Measurements from ENCODE around the gene ACER2.

ACER2 gene

GRCh38 chr9:19416143-19416542 lies 7.3 kb downstream of the ACER2 start:
- TF ChIP-seq CTCF (conservative IDR thresholded peaks at IDR 0.05; ENCODE audit: low read depth): no peak
- POLR2A ChIA-PET (ENCODE audit: low non-redundant PET): no interaction called here
- H3K27ac ChIP-seq: no peak overlapping the region
- CTCF ChIA-PET: no interaction called here
- no peak for DNase-seq (ENCODE audit: low spot score)

- CTCF ChIA-PET: interaction anchor here (0.7 kb wide), 1 partner anchor 44 kb away, joined by 3 read pairs; no protein-coding TSS in a partner anchor
- H3K27ac ChIP-seq: no peak overlapping the region
- no peak for DNase-seq (ENCODE audit: low spot score)
- POLR2A ChIA-PET (ENCODE audit: low non-redundant PET): no interaction called here
- no peak for TF ChIP-seq CTCF (conservative IDR thresholded peaks at IDR 0.05; ENCODE audit: low read depth)
These were observed 12.1 kb downstream of the ACER2 start for GRCh38 chr9:19420877-19421276.

- DNase-seq (ENCODE audit: low spot score): no peak
- TF ChIP-seq CTCF (conservative IDR thresholded peaks at IDR 0.05; ENCODE audit: low read depth): no peak
- H3K27ac ChIP-seq: no peak overlapping the region
- POLR2A ChIA-PET (ENCODE audit: low non-redundant PET): interaction anchor here (0.5 to 1.2 kb wide), 2 partner anchors 9 to 43 kb away, joined by 4 to 7 read pairs; partner anchors contain the start of gene RPS6
- CTCF ChIA-PET: interaction anchor here (0.7 kb wide), 1 partner anchor 75 kb away, joined by 3 read pairs; no protein-coding TSS in a partner anchor
These were observed 14.4 kb downstream of the ACER2 start for GRCh38 chr9:19423163-19423562.

GRCh38 chr9:19424176-19424779 lies 15.5 kb downstream of the ACER2 start:
- no peak for TF ChIP-seq CTCF (conservative IDR thresholded peaks at IDR 0.05; ENCODE audit: low read depth)
- ChIA-PET POLR2A (ENCODE audit: low non-redundant PET) (no interaction called here), CTCF (no interaction called here)
- DNase-seq (ENCODE audit: low spot score): no peak
- no peak overlapping the region for H3K27ac ChIP-seq

- CTCF ChIA-PET: no interaction called here
- POLR2A ChIA-PET (ENCODE audit: low non-redundant PET): no interaction called here
- TF ChIP-seq CTCF (conservative IDR thresholded peaks at IDR 0.05; ENCODE audit: low read depth): no peak
- no peak for DNase-seq (ENCODE audit: low spot score)
- H3K27ac ChIP-seq: no peak overlapping the region
These were observed 20.8 kb downstream of the ACER2 start for GRCh38 chr9:19429595-19429994.

GRCh38 chr9:19430201-19430760 lies 21.5 kb downstream of the ACER2 start:
- no peak for TF ChIP-seq CTCF (conservative IDR thresholded peaks at IDR 0.05; ENCODE audit: low read depth)
- ChIA-PET POLR2A (ENCODE audit: low non-redundant PET) (no interaction called here), CTCF (interaction anchor here (1.2 kb wide), 1 partner anchor 34 kb away, joined by 4 read pairs; no protein-coding TSS in a partner anchor)
- no peak for DNase-seq (ENCODE audit: low spot score)
- no peak overlapping the region for H3K27ac ChIP-seq
